SHP77 treated with DMSO at 0.1 percent for 48 hours (cell line): Measurements from ENCODE around the gene NWD2.
A peak's percentile ranks its signal among the peaks of the same experiment; 100 is the strongest.
"Not testable (repeated sequence)": the region's sequence is repeated elsewhere in the genome, so short reads cannot be mapped to it uniquely, and the experiment has no call there.

ENCODE experiments used
- DNase-seq: peaks from one replicate; lab custom pipeline; 2025; lab: John Stamatoyannopoulos, UW

Gene NWD2, protein sequence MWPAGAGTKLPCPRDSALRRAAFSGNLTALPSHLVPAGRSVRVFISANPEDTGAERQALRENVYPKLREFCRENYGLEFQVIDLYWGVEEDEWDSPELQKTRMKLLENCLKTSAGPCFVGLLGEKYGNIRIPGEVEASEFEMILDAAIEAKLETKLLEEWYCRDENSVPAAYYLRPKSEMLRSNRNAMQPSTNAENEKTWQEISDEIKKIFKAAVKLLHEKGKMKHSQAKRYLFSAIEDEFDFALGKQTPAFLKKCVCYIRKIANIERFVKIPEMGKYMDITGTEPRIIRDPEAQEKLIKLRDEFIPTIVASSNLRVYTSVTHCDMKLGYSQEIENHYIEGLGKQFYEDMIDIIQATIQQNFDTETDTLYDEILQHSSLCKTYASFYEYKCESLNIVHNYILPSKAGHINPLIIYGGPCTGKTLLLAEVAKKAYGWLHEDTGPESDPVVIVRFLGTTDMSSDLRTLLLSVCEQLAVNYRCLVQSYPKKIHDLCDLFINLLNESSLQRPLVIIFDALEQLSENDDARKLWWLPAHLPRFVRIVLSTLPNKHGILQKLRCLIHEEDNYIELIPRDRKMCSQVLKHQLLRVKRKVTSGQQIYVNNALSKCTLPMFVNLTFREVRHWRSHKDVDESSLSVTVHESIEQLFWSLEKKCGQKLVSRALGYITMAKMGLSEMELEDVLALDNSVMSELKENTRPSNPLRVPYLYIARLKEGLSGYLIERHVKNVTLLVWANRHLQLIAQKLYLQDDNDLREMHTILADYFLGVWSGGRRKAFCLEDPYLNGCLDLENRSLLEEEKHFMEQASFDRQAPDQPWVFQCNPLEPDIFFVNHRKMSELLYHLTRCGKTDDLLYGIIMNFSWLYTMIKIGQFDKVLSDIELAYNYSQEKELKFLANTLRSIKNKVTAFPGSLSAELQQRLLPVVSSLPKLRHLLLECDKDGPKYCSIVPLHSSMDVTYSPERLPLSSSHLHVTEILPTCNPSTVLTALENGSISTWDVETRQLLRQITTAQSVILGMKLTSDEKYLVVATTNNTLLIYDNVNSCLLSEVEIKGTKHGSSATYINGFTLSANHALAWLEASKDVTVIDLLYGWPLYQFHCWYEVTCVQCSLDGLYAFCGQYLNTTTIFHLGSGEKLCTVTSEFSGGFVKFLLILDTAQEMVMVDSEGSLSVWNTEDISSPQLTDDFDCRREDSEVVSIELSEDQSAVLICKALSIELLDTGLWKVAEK (N-terminal part only)

DNA sequence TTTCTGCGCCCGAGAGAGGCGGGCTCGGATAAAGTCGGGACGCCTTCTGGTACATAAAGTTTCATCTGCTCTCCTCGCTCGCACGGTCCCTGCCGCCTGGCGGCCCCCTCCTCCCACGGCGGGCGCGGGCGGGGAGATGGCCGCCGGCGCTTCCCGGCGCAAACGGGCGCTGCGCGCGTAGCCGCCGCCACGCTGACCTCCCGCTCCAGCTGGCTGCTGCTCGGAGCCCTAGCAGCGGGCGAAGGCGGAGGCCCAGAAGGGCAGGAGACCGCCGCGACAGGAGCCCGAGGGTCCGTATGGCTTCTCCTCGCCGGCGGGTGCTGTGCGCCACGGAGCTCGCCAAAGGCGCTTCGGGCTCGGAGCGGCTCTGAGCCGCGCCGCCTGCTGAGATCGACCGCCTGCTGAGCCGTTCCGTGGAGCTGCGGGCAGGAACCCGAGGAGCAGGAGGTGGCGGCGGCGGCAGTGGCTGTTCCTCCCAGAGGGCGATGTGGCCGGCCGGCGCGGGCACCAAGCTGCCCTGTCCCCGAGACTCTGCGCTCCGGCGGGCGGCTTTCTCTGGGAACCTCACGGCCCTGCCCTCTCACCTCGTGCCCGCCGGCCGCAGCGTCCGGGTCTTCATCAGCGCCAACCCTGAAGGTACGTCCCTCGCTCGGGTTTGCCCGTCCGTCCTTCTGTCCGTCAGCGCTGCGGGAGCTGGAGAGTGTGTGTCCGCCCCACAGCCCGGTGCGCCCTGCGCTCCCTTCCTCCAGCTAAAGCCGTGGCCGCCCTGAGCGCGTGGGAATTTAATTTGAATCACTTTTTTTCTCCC is at the start of gene NWD2:
TSS of gene NWD2 (plus strand) at position 161 of the 808 bp plus-strand sequence. CDS start at position 486, 325 bp downstream.
- DNase-seq = no peak

DNA sequence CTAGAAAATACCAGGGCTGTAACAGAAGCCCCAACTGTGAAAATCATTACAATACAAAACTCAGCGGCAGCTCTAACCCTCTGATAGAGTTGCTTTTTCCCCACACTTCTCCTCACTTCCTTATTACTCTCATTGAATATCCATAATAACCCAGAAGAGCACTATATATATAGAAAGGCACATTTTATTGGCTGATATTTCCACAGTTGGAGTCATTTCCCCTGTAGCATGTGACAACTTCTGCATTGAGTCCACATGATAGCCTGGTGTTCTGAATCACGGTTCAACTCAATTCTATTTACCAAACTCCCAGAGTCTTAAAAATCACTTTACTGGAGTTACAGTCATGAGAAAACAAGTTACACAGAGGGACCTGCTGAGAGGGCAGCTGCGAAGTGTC is 46.6 kb upstream of the NWD2 start:
- no peak for DNase-seq

DNA sequence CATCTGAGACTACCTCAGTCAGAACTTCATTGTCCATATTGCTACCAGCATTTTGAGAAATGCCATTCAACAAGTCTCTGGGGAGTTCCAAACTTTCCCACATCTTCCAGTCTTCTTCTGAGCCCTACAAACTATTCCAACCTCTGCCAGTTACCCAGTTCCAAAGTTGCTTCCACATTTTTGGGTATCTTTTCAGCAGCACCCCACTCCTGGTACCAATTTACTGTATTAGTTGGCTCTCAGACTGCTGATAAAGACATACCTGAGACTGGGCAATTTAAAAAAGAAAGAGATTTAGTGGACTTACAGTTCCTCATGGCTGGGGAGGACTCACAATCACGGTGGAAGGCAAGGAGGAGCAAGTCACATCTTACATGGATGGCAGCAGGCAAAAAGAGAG is 39.8 kb upstream of the NWD2 start:
- DNase-seq = not testable (repeated sequence)

DNA sequence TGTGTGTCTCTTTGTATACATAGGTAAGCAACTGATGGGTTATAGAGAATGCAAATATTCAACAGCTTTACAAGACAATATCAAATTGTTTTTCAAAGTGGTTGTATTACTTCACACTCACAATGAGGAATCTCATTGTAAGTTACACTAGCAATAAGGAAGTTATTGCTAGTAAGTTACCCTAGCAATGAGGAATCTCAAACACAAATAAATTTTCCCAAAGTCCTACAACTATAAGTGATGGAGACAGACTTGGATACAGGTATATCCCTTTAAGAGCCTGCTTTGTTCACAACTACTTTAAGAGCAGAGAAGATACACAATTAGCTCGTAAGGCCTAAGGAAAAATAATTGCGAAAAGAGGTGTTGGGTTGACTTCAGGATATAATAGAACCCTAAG is 28.3 kb upstream of the NWD2 start:
- DNase-seq = no peak

GRCh38 chr4:37219242-37219641 is 25.3 kb upstream of the NWD2 start:
- DNase-seq = peak; percentile 7

GRCh38 chr4:37219990-37220389 is 24.6 kb upstream of the NWD2 start:
- no peak for DNase-seq

GRCh38 chr4:37220685-37221084 is 23.9 kb upstream of the NWD2 start:
- no peak for DNase-seq

DNA sequence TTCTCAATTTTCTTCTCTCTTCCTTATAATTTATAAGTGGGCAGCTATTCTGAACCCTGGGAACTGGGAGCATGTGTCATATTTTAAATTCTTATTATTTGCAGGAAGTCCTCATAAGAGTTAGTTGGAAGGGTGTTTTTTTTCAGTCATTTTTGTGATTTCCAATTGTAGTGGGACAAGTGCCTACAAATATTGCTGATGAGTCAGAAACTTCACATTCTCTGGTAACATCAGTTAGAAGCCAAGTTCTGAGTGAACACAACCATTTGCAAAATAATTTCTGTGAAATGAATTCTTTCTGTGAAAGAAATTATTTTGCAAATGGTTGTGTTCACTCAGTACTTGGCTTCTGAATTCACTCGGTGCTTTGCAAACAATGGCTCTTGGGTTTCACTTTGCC is 20.8 kb upstream of the NWD2 start:
- no peak for DNase-seq

DNA sequence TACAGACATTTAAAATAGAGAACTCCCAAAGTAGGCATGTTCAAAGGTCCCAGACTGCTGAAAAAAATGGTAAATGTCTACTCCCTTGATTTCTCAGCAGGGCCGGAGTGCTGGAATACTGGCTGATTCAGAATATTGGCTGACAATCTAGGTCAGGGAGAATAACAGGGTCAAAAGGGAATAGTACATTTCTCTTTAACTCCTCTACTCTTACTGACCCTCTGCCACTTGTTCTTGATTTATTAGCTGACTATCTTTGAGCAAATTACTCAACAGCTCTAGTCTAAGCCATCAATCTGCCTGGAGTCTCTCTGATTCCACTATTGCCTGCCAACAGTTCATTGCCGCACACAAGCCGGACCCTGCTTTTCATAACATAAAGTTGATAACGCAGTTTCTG is 19.7 kb upstream of the NWD2 start:
- DNase-seq = no peak

DNA sequence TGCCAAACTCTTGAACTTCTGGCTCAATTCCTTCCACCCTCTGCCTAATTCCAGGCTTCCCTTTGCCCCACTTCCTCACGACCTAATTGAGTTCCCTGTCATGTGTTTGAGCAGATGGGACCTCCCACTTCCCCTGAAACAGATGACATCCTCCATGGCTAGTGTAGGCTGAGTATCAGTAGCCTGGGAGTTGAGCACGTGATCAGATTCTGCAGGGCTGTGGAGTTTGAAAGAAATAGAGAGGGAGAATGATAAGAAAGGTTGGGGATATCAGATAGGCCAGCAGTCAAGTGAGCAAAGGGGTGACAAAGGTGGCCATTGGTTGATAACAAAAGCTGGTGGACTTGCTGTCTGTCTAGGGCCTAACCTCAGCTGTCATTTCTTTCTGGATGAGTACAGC is 18.8 kb upstream of the NWD2 start:
- DNase-seq = no peak

DNA sequence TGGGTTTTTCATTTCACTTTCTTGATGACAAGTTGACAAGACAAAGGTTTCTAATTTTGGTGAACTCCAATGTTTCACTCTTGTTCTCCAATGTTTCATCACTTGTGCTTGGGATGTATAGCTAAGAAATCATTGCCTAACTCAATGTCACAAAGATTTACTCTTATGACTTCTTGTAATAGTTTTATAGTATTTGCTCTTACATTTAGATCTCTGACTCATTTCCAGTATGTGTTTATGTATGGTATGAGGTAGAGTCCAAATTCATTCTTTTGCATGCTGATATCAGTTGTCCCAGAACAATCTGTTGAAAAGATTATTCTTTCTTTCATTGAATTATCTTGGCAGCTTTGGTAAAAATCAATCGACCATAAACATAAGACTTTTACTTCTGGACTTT is 12.2 kb upstream of the NWD2 start:
- DNase-seq = no peak

DNA sequence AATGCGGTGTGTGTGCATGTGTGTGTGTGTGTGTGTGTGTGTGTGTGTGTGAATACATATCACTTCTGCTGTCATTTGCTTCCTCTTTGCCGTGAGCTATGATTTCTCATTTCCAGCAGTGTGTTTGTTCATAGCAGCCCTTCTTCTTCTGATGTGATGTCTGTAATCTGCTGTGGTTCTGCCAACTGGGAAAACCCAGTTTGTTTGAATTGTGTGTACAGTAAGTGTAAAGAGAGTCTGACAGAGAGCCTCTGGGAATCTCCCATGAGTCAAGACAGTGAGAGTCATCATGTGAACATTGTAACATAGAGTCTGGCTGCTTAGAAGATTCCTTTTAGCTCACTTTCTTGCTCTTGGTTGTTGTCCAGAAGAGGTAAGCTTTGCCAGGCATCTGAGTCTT is 8.4 kb upstream of the NWD2 start:
- DNase-seq = no peak

- DNase-seq = no peak
Measured at GRCh38 chr4:37241647-37242046, 2.9 kb upstream of the NWD2 start.

DNA sequence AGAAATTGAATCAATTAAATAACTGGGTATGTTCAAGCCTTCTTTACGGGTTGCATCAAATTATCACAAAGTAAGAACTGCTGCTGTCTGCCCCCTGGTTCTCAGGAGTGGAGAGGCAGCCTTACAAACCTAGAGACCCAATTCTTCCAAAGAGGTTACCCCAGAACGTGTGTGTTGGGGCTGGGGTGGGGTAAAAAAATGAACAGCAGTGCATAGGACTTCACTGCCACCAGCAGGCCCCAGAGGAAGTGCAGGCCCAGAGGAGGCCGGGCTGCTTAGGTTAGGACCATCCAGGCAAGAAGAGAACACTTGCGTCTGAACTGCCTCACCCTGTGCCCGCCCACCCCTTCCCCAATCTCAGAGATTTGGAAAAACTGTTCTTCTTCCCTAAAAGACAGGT is 1.5 kb upstream of the NWD2 start:
- no peak for DNase-seq

GRCh38 chr4:37243722-37244582 is 591 bp upstream of the NWD2 start:
- no peak for DNase-seq

- no peak for DNase-seq
Measured at GRCh38 chr4:37245391-37245954, 930 bp downstream of the NWD2 start.

GRCh38 chr4:37246891-37247290 is 2.3 kb downstream of the NWD2 start:
- no peak for DNase-seq

- DNase-seq = no peak
Measured at GRCh38 chr4:37258221-37258620, 13.7 kb downstream of the NWD2 start.

GRCh38 chr4:37268319-37268718 is 23.8 kb downstream of the NWD2 start:
- no peak for DNase-seq

GRCh38 chr4:37279121-37279520 is 34.6 kb downstream of the NWD2 start:
- DNase-seq = no peak
